Globus pallidus (tissue), 1 donor: Measurements from ENCODE around the gene STK11IP.

Experiments used
- DNase-seq: peaks from one replicate; pipeline ENCODE4 v3.0.0-alpha.2; 2015; ENCODE audit warnings: low spot score

STK11IP gene

GRCh38 chr2:219597552-219598307 lies at the start of gene STK11IP:
TSS of gene STK11IP (plus strand) at chr2:219597857. CDS start at chr2:219598120, 263 bp downstream.
- peak; percentile 96 for DNase-seq

GRCh38 chr2:219548990-219549389 lies 48.7 kb upstream of the STK11IP start:
- DNase-seq, result no peak

GRCh38 chr2:219549619-219550018 lies 48.0 kb upstream of the STK11IP start:
- DNase-seq, result no peak

- no peak for DNase-seq
Observed at GRCh38 chr2:219551441-219552381, 45.9 kb upstream of the STK11IP start.

GRCh38 chr2:219552382-219553167 lies 45.1 kb upstream of the STK11IP start:
- peak; percentile 75 for DNase-seq

- DNase-seq, result no peak
Observed at GRCh38 chr2:219553168-219553417, 44.6 kb upstream of the STK11IP start.

GRCh38 chr2:219553463-219553963 lies 44.1 kb upstream of the STK11IP start:
- no peak for DNase-seq

GRCh38 chr2:219554350-219554749 lies 43.3 kb upstream of the STK11IP start:
- DNase-seq, result no peak

- DNase-seq, result no peak
Observed at GRCh38 chr2:219555956-219556355, 41.7 kb upstream of the STK11IP start.

- DNase-seq, result no peak
Observed at GRCh38 chr2:219556413-219556812, 41.2 kb upstream of the STK11IP start.

- no peak for DNase-seq
Observed at GRCh38 chr2:219557320-219557719, 40.3 kb upstream of the STK11IP start.

GRCh38 chr2:219557791-219558785 lies 39.6 kb upstream of the STK11IP start:
- DNase-seq, result no peak

GRCh38 chr2:219559156-219559915 lies 38.3 kb upstream of the STK11IP start:
- DNase-seq, result no peak

GRCh38 chr2:219560037-219560892 lies 37.4 kb upstream of the STK11IP start:
- DNase-seq, result no peak

- DNase-seq, result no peak
Observed at GRCh38 chr2:219560893-219561178, 36.8 kb upstream of the STK11IP start.

GRCh38 chr2:219561179-219562048 lies 36.2 kb upstream of the STK11IP start:
- no peak for DNase-seq

- no peak for DNase-seq
Observed at GRCh38 chr2:219562049-219563020, 35.3 kb upstream of the STK11IP start.
